ENCODE results near the gene TCF4. TPM values are rescaled to one million over a fixed set of nuclear protein-coding genes. Genes with fewer than 3 reads are reported as not detected.

The TCF4 gene
- total and polyA plus RNA-seq, 2 of the 13 experiments (the other 11 are each of a cell fraction or from before 2014, with no cell fraction given) = not detected

DNA sequence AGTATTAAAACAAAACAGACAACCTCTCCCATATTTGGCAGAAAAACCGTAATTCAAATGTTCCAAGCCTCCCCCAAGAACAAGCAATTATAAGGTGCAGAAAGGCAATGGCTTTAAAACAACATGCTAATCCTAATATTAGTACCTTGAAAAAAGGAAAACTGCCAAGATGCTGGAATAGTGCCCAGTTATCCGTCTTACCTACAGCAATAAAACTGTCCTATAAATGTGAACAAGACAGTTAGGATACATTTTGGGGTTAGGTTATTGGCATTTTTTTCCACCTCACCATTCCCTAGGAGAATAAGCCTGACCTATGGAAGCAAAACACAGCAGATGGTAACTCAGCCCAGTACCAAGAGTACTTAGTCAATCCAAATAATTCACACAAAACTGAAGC is 83.2 kb downstream of the TCF4 start:
- POLR2A ChIA-PET = no interaction called here
- Histone ChIP-seq H4K20me1 (ENCODE audit: insufficient read depth, low read length) (no peaks in the 10 kb centered on the region), H3K4me2 (ENCODE audit: low read depth, low read length) (no peak overlapping the region), H3K27ac (ENCODE audit: extremely low read length, insufficient read depth, low read length) (no peak overlapping the region), H3K4me3 (replicated peaks in 1 of 3; ENCODE audit: insufficient read depth in 1 of 3, low read depth in 2 of 3, low read length in 3 of 3) (no peak overlapping the region), H3K27me3 (ENCODE audit: control insufficient read depth in 1 of 2, insufficient read depth in 2 of 2, low read length in 2 of 2) (no peaks in the 10 kb centered on the region), H3K79me2 (ENCODE audit: insufficient read depth, low read length) (no peaks in the 10 kb centered on the region), H3K9me3 (ENCODE audit: low read length) (no peaks in the 10 kb centered on the region), H3K9ac (ENCODE audit: insufficient read depth, low read depth, low read length) (no peak overlapping the region), H2AFZ (ENCODE audit: low read length) (no peak overlapping the region), H3K36me3 (replicated peaks in 1 of 2; ENCODE audit: control insufficient read depth in 1 of 2, insufficient read depth in 2 of 2, low read length in 2 of 2) (no peaks in the 10 kb centered on the region), H3K4me1 (ENCODE audit: insufficient read depth, low read length) (no peaks in the 10 kb centered on the region)
- CTCF ChIA-PET (ENCODE audit: low intra/inter-chr PET ratio, low total read pairs) = no interaction called here
- in situ Hi-C loops (cut with HindIII; ENCODE audit: extremely low pct_ligation_motif_present, low pct_unique_long_range_greater_than_20kb) (no loop called here), intact Hi-C loops (cut with micrococcal nuclease; ENCODE audit: unreplicated experiment) (no loop called here)
- FAIRE-seq (no peak), ATAC-seq (no peak), DNase-seq (ENCODE audit: low spot score) (no peak)
- BruUV-seq (replicated peaks) = no TSS peak
- 28% methylated on average over 2 of the region's 2 CpGs for WGBS (ENCODE audit: low lambda C conversion rate)
- TF ChIP-seq NONO (IDR thresholded peaks at IDR 0.05) = no peak
- no peak for TF ChIP-seq NONO (CRISPR knock-in tag; conservative IDR thresholded peaks at IDR 0.05)
- TF ChIP-seq XRCC5 (optimal IDR thresholded peaks at IDR 0.05; ENCODE audit: low read length) = no peak
- TF ChIP-seq, protein P1, sequence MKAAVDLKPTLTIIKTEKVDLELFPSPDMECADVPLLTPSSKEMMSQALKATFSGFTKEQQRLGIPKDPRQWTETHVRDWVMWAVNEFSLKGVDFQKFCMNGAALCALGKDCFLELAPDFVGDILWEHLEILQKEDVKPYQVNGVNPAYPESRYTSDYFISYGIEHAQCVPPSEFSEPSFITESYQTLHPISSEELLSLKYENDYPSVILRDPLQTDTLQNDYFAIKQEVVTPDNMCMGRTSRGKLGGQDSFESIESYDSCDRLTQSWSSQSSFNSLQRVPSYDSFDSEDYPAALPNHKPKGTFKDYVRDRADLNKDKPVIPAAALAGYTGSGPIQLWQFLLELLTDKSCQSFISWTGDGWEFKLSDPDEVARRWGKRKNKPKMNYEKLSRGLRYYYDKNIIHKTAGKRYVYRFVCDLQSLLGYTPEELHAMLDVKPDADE (CRISPR knock-in tag; IDR thresholded peaks at IDR 0.05) = no peak
- TF ChIP-seq EEA1 (CRISPR knock-in tag; IDR thresholded peaks at IDR 0.05; ENCODE audit: borderline replicate concordance) = no peak
- TF ChIP-seq MBD4 (IDR thresholded peaks at IDR 0.05; ENCODE audit: borderline replicate concordance, low read length) = no peak
- TF ChIP-seq ZNF138 (CRISPR knock-in tag; IDR thresholded peaks at IDR 0.05; ENCODE audit: low read depth) = no peak
- no peak for TF ChIP-seq ZBTB21 (CRISPR knock-in tag; IDR thresholded peaks at IDR 0.05)
- no peak for TF ChIP-seq NFYB (CRISPR knock-in tag; IDR thresholded peaks at IDR 0.05)
- no peak for TF ChIP-seq POLR2AphosphoS2 (IDR thresholded peaks at IDR 0.05; ENCODE audit: low read depth, low read length)
- no peak for TF ChIP-seq ZNF510 (CRISPR knock-in tag; IDR thresholded peaks at IDR 0.05; ENCODE audit: low read depth)
- TF ChIP-seq, protein P2, sequence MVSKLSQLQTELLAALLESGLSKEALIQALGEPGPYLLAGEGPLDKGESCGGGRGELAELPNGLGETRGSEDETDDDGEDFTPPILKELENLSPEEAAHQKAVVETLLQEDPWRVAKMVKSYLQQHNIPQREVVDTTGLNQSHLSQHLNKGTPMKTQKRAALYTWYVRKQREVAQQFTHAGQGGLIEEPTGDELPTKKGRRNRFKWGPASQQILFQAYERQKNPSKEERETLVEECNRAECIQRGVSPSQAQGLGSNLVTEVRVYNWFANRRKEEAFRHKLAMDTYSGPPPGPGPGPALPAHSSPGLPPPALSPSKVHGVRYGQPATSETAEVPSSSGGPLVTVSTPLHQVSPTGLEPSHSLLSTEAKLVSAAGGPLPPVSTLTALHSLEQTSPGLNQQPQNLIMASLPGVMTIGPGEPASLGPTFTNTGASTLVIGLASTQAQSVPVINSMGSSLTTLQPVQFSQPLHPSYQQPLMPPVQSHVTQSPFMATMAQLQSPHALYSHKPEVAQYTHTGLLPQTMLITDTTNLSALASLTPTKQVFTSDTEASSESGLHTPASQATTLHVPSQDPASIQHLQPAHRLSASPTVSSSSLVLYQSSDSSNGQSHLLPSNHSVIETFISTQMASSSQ (IDR thresholded peaks at IDR 0.05; ENCODE audit: low read depth) = no peak
- TF ChIP-seq, protein P2 (CRISPR knock-in tag; IDR thresholded peaks at IDR 0.05; ENCODE audit: borderline replicate concordance) = no peak
- no peak for TF ChIP-seq XBP1 (CRISPR knock-in tag; IDR thresholded peaks at IDR 0.05)
- TF ChIP-seq ZFP1 (CRISPR knock-in tag; IDR thresholded peaks at IDR 0.05) = no peak
- no peak for TF ChIP-seq NFE2L1 (CRISPR knock-in tag; IDR thresholded peaks at IDR 0.05; ENCODE audit: borderline replicate concordance)
- no peak for TF ChIP-seq RAD51 (IDR thresholded peaks at IDR 0.05; ENCODE audit: borderline replicate concordance)
- TF ChIP-seq, protein P3, sequence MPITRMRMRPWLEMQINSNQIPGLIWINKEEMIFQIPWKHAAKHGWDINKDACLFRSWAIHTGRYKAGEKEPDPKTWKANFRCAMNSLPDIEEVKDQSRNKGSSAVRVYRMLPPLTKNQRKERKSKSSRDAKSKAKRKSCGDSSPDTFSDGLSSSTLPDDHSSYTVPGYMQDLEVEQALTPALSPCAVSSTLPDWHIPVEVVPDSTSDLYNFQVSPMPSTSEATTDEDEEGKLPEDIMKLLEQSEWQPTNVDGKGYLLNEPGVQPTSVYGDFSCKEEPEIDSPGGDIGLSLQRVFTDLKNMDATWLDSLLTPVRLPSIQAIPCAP (CRISPR knock-in tag; IDR thresholded peaks at IDR 0.05; ENCODE audit: low read depth) = no peak

Measured in HepG2 (cell line).